Esophagus squamous epithelium (tissue), 5 donors: Measurements from ENCODE around the gene ZNF282. TPM values are rescaled to one million over a fixed set of nuclear protein-coding genes. Genes with fewer than 3 reads are reported as not detected.
"Not testable (repeated sequence)": the region's sequence is repeated elsewhere in the genome, so short reads cannot be mapped to it uniquely, and the experiment has no call there.

Source experiments
- DNase-seq: peaks from one replicate; lab custom pipeline; 2025; lab: John Stamatoyannopoulos, UW
- H3K27ac ChIP-seq, 4 donors: fragments of 200-600 bp; sonication (generic); one replicate each; pipeline ENCODE4 v1.5.1; 2016 to 2019; ENCODE audit warnings: mild to moderate bottlenecking in 1 of 4
- H3K27me3 ChIP-seq, 4 donors: fragments of 200-600 bp; sonication (generic); 1 replicate in 3 of 4; 2 replicates in 1 of 4; pipeline versions ENCODE4 v1.5.1 to v1.6.0; 2017 to 2021; ENCODE audit warnings: antibody characterized with exemption in 1 of 4
- H3K36me3 ChIP-seq, 3 donors: fragments of 200-600 bp; sonication (generic); one replicate each; pipeline ENCODE4 v1.5.1; 2016 to 2019
- H3K4me1 ChIP-seq, 3 donors: fragments of 200-600 bp; sonication (generic); one replicate each; pipeline ENCODE4 v1.5.1; 2017 to 2019
- H3K4me3 ChIP-seq, 4 donors: fragments of 200-600 bp; sonication (generic); 1 replicate in 3 of 4; 2 replicates in 1 of 4; pipeline ENCODE4 v1.5.1; 2016 to 2019; ENCODE audit warnings: mild to moderate bottlenecking in 2 of 4, moderate library complexity in 1 of 4
- H3K9me3 ChIP-seq, 3 donors: fragments of 200-600 bp; sonication (generic); one replicate each; pipeline ENCODE4 v1.5.1; 2016 to 2019
- CTCF ChIP-seq, 6 experiments: fragments of 450-650 bp in 4 of 6; fragments of 200-600 bp in 2 of 6; sonication (generic) in 2 of 6; IDR thresholded peaks; one replicate each; pipeline ENCODE4 v1.5.1; 2016 to 2019; ENCODE audit warnings: antibody characterized with exemption in 6 of 6, mild to moderate bottlenecking in 4 of 6, moderate library complexity in 4 of 6
- POLR2A ChIP-seq, 4 donors: fragments of 450-650 bp; IDR thresholded peaks; one replicate each; pipeline ENCODE4 v1.6.1; 2017; ENCODE audit warnings: antibody characterized with exemption in 4 of 4, mild to moderate bottlenecking in 4 of 4, moderate library complexity in 3 of 4
- WGBS, 2 donors: methylation state at CpG; one replicate each; pipeline ENCODE4 v1.1.5; 2018; 5-methylcytosine and 5-hydroxymethylcytosine counted together
- intact Hi-C: fragments of 100-400 bp; cut with DNase I; formaldehyde crosslinking; loops from one replicate; pipeline ENCODE4 v1.15.0; 2022
- total RNA-seq, 4 donors: library from RNA; depleted of rRNA; stranded (reverse); fragments of >200 nt; gene quantifications; one replicate each; pipeline ENCODE4 v1.1.0, GENCODE V29; 2016
- donor health status: DM: yes; HTN: yes; CAD: no.

The ZNF282 gene
- total RNA-seq, 4 donors from 2014 or later: 13.9 to 21.7 (median 16.9) TPM

GRCh38 chr7:149229526-149229925, 34.2 kb downstream of the ZNF282 start:
- H3K36me3 ChIP-seq: peaks cover 2 to 20% (median 7%) of the 10 kb centered on the region in 3 donors
- WGBS, 2 donors: 64 to 69% methylated on average over 4 of the region's 6 CpGs

GRCh38 chr7:149232362-149232761, 37.0 kb downstream of the ZNF282 start:
- WGBS, 2 donors: 70 to 71% methylated on average over 2 of the region's 2 CpGs
- Histone ChIP-seq H3K36me3 (no peaks in the 10 kb centered on the region), H3K9me3 (no peaks in the 10 kb centered on the region), H3K4me1 (peaks cover 0 to 26% (median 10%) of the 10 kb centered on the region in 3 donors), H3K4me3 (no peak overlapping the region), H3K27me3 (no peaks in the 10 kb centered on the region), H3K27ac (peak overlapping the region in 1 of 4 donors; percentile 63)
- DNase-seq: no peak
- intact Hi-C loops: no loop called here
- TF ChIP-seq CTCF (IDR thresholded peaks at IDR 0.05) (no peak), POLR2A (IDR thresholded peaks at IDR 0.05) (no peak)

More at GRCh38 chr7:149229526-149229925, 34.2 kb downstream of the ZNF282 start:
- no peak for TF ChIP-seq CTCF (IDR thresholded peaks at IDR 0.05)
- intact Hi-C loops: no loop called here
- Histone ChIP-seq H3K9me3 (no peaks in the 10 kb centered on the region), H3K4me3 (no peak overlapping the region), H3K27me3 (no peaks in the 10 kb centered on the region), H3K27ac (no peak overlapping the region), H3K4me1 (peaks cover 0 to 23% (median 10%) of the 10 kb centered on the region in 3 donors)
- no peak for DNase-seq

GRCh38 chr7:149233655-149234204, 38.4 kb downstream of the ZNF282 start:
- DNase-seq, H3K9me3 ChIP-seq, H3K27me3 ChIP-seq, intact Hi-C loops, H3K4me3 ChIP-seq, H3K36me3 ChIP-seq: not testable (repeated sequence)
- WGBS, 2 donors: 24 to 56% methylated on average over 2 to 5 of the region's 7 CpGs
- peaks cover 3 to 36% (median 10%) of the 10 kb centered on the region in 3 donors for H3K4me1 ChIP-seq
- H3K27ac ChIP-seq: peak overlapping the region in 3 of 4 donors; percentile 63 to 70 (median 63)

- Histone ChIP-seq H3K36me3 (no peaks in the 10 kb centered on the region), H3K27ac (peak overlapping the region in 1 of 4 donors; percentile 10), H3K4me3 (no peak overlapping the region), H3K9me3 (no peaks in the 10 kb centered on the region), H3K4me1 (peaks cover 21 to 57% (median 25%) of the 10 kb centered on the region in 3 donors), H3K27me3 (no peaks in the 10 kb centered on the region)
- no peak for DNase-seq
- TF ChIP-seq POLR2A (IDR thresholded peaks at IDR 0.05): no peak
- no peak for TF ChIP-seq CTCF (IDR thresholded peaks at IDR 0.05)
- intact Hi-C loops: no loop called here
- 74 to 88% methylated on average over 6 to 7 of the region's 7 CpGs for WGBS, 2 donors
Measured at GRCh38 chr7:149237502-149237901, 42.2 kb downstream of the ZNF282 start.

GRCh38 chr7:149238051-149238450, 42.7 kb downstream of the ZNF282 start:
- Histone ChIP-seq H3K9me3 (no peaks in the 10 kb centered on the region), H3K4me1 (peaks cover 21 to 52% (median 22%) of the 10 kb centered on the region in 3 donors), H3K4me3 (no peak overlapping the region), H3K27ac (peak overlapping the region; percentile 2 to 90 (median 84)), H3K27me3 (no peaks in the 10 kb centered on the region), H3K36me3 (no peaks in the 10 kb centered on the region)
- TF ChIP-seq POLR2A (IDR thresholded peaks at IDR 0.05) (no peak), CTCF (IDR thresholded peaks at IDR 0.05) (no peak)
- DNase-seq: no peak
- 58 to 63% methylated on average over 3 of the region's 3 CpGs for WGBS, 2 donors
- intact Hi-C loops: no loop called here
